ENCODE measurements around the gene NES.
A peak's percentile ranks its signal among the peaks of the same experiment; 100 is the strongest.

Gene NES

DNA sequence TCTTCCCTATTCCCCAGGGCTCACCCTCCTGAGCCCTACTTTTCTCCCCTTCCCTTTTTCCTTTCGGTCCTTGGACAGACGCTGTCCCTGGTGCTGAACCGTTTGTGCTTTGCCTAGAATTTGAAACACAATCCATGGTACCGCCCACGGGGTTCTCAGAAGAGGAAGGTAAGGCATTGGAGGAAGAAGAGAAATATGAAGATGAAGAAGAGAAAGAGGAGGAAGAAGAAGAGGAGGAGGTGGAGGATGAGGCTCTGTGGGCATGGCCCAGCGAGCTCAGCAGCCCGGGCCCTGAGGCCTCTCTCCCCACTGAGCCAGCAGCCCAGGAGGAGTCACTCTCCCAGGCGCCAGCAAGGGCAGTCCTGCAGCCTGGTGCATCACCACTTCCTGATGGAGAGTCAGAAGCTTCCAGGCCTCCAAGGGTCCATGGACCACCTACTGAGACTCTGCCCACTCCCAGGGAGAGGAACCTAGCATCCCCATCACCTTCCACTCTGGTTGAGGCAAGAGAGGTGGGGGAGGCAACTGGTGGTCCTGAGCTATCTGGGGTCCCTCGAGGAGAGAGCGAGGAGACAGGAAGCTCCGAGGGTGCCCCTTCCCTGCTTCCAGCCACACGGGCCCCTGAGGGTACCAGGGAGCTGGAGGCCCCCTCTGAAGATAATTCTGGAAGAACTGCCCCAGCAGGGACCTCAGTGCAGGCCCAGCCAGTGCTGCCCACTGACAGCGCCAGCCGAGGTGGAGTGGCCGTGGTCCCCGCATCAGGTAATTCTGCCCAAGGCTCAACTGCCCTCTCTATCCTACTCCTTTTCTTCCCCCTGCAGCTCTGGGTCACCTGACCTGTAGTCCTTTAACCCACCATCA is 24.8 kb downstream of the NES start:
- Histone ChIP-seq H4K20me1 (ENCODE audit: insufficient read depth, low read length) (peaks cover 21% of the 10 kb centered on the region; the same call in 1 of the 2 replicates), H3K4me3 (ENCODE audit: low read depth in 1 of 2, low read length in 2 of 2) (no peak overlapping the region), H3K27ac (ENCODE audit: low read length) (no peak overlapping the region), H3K4me1 (ENCODE audit: insufficient read depth, low read length) (peaks cover 4% of the 10 kb centered on the region), H3K79me2 (ENCODE audit: insufficient read depth, low read length) (no peaks in the 10 kb centered on the region), H3K36me3 (ENCODE audit: insufficient read depth, low read length) (no peaks in the 10 kb centered on the region), H3K9me3 (ENCODE audit: insufficient read depth, low read length, severe bottlenecking) (no peaks in the 10 kb centered on the region), H3K9ac (ENCODE audit: low read depth, low read length) (no peak overlapping the region), H3K4me2 (ENCODE audit: insufficient read depth, low read length) (no peak overlapping the region), H2AFZ (ENCODE audit: low read depth, low read length) (no peak overlapping the region), H3K27me3 (ENCODE audit: insufficient read depth, low read length, poor library complexity) (peaks cover 4% of the 10 kb centered on the region)
- TF ChIP-seq, protein P1, sequence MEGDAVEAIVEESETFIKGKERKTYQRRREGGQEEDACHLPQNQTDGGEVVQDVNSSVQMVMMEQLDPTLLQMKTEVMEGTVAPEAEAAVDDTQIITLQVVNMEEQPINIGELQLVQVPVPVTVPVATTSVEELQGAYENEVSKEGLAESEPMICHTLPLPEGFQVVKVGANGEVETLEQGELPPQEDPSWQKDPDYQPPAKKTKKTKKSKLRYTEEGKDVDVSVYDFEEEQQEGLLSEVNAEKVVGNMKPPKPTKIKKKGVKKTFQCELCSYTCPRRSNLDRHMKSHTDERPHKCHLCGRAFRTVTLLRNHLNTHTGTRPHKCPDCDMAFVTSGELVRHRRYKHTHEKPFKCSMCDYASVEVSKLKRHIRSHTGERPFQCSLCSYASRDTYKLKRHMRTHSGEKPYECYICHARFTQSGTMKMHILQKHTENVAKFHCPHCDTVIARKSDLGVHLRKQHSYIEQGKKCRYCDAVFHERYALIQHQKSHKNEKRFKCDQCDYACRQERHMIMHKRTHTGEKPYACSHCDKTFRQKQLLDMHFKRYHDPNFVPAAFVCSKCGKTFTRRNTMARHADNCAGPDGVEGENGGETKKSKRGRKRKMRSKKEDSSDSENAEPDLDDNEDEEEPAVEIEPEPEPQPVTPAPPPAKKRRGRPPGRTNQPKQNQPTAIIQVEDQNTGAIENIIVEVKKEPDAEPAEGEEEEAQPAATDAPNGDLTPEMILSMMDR (IDR thresholded peaks at IDR 0.05; ENCODE audit: borderline replicate concordance, extremely low read depth, low read length, poor library complexity, severe bottlenecking) = no peak
- no peak for TF ChIP-seq EZH2 (IDR thresholded peaks at IDR 0.05; ENCODE audit: borderline replicate concordance, low read depth, low read length, severe bottlenecking)
- peak; percentile 64 for DNase-seq
- peak; percentile 71 for ATAC-seq (ENCODE audit: insufficient read depth, low read depth)

DNA sequence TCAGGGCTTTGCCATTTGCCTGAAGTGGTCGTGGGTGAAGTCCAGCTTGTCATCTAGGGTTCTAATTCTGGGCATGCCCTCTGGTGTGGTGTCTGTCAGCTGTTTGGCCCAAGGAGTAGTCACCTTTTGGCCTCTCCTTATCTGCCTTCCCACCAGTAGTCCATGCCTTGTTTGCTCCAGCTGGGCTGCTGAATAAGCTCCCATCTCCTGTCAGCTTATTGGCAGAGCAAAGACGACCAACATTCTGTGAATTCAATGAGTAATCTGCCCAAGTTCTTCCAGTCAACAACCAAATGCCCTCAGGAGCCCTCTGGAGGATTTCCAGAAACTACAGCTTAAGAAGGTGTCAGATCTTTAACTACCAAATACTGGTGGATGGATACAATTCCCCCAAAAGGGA is 28.3 kb downstream of the NES start:
- TF ChIP-seq, protein P1 (IDR thresholded peaks at IDR 0.05; ENCODE audit: borderline replicate concordance, extremely low read depth, low read length, poor library complexity, severe bottlenecking) = no peak
- TF ChIP-seq EZH2 (IDR thresholded peaks at IDR 0.05; ENCODE audit: borderline replicate concordance, low read depth, low read length, severe bottlenecking) = no peak
- Histone ChIP-seq H3K9me3 (ENCODE audit: insufficient read depth, low read length, severe bottlenecking) (no peaks in the 10 kb centered on the region), H3K79me2 (ENCODE audit: insufficient read depth, low read length) (no peaks in the 10 kb centered on the region), H3K4me3 (ENCODE audit: low read depth in 1 of 2, low read length in 2 of 2) (no peak overlapping the region), H3K27ac (ENCODE audit: low read length) (no peak overlapping the region), H3K4me1 (ENCODE audit: insufficient read depth, low read length) (peaks cover 2% of the 10 kb centered on the region; the same call in 1 of the 2 replicates), H3K9ac (ENCODE audit: low read depth, low read length) (no peak overlapping the region), H3K27me3 (ENCODE audit: insufficient read depth, low read length, poor library complexity) (no peaks in the 10 kb centered on the region), H4K20me1 (ENCODE audit: insufficient read depth, low read length) (peaks cover 12% of the 10 kb centered on the region), H3K36me3 (ENCODE audit: insufficient read depth, low read length) (no peaks in the 10 kb centered on the region), H3K4me2 (ENCODE audit: insufficient read depth, low read length) (no peak overlapping the region), H2AFZ (ENCODE audit: low read depth, low read length) (no peak overlapping the region)
- DNase-seq (no peak), ATAC-seq (ENCODE audit: insufficient read depth, low read depth) (no peak)

GRCh38 chr1:156648496-156648895 is 28.7 kb downstream of the NES start:
- DNase-seq = no peak
- peaks cover 12% of the 10 kb centered on the region for H4K20me1 ChIP-seq (ENCODE audit: insufficient read depth, low read length)
- H3K4me3 ChIP-seq (ENCODE audit: low read depth in 1 of 2, low read length in 2 of 2) = no peak overlapping the region
- H3K36me3 ChIP-seq (ENCODE audit: insufficient read depth, low read length) = no peaks in the 10 kb centered on the region
- no peak overlapping the region for H3K9ac ChIP-seq (ENCODE audit: low read depth, low read length)
- no peak for ATAC-seq (ENCODE audit: insufficient read depth, low read depth)
- H3K27me3 ChIP-seq (ENCODE audit: insufficient read depth, low read length, poor library complexity) = no peaks in the 10 kb centered on the region
- H3K4me1 ChIP-seq (ENCODE audit: insufficient read depth, low read length) = peaks cover 6% of the 10 kb centered on the region
- H3K9me3 ChIP-seq (ENCODE audit: insufficient read depth, low read length, severe bottlenecking) = no peaks in the 10 kb centered on the region
- no peak overlapping the region for H2AFZ ChIP-seq (ENCODE audit: low read depth, low read length)
- no peak for TF ChIP-seq EZH2 (IDR thresholded peaks at IDR 0.05; ENCODE audit: borderline replicate concordance, low read depth, low read length, severe bottlenecking)
- TF ChIP-seq, protein P1 (IDR thresholded peaks at IDR 0.05; ENCODE audit: borderline replicate concordance, extremely low read depth, low read length, poor library complexity, severe bottlenecking) = no peak
- no peaks in the 10 kb centered on the region for H3K79me2 ChIP-seq (ENCODE audit: insufficient read depth, low read length)
- no peak overlapping the region for H3K4me2 ChIP-seq (ENCODE audit: insufficient read depth, low read length)
- H3K27ac ChIP-seq (ENCODE audit: low read length) = no peak overlapping the region

Measured in DND-41 (cell line).